Stimulated activated naive CD8-positive, alpha-beta T cell treated with anti-CD3 and anti-CD28 coated beads, Interleukin-15, amount 100 ng/mL, for 72 hours (primary cell): ENCODE results near the gene IL34.

ENCODE experiments used
- ATAC-seq: fragments of 150-1000 bp; cut with Tn5 transposase; 2 replicates; pipeline ENCODE4 v1.10.0; 2021; ENCODE audit warnings: mild to moderate bottlenecking, moderate library complexity
- DNase-seq, 2 donors: peaks; one replicate each; pipeline ENCODE4 v3.0.0; 2021 to 2022
- H3K27ac Mint-ChIP-seq, 2 donors: one replicate each; pipeline ENCODE4 v1.8.0; 2022; ENCODE audit warnings: mild to moderate bottlenecking in 2 of 2, mixed read lengths in 2 of 2, moderate library complexity in 2 of 2
- H3K27me3 Mint-ChIP-seq: one replicate; pipeline ENCODE4 v1.8.0; 2022; ENCODE audit warnings: mixed read lengths
- H3K4me1 Mint-ChIP-seq: one replicate; pipeline ENCODE4 v1.8.0; 2022; ENCODE audit warnings: mild to moderate bottlenecking, mixed read lengths
- H3K4me3 Mint-ChIP-seq, 2 donors: one replicate each; pipeline ENCODE4 v1.8.0; 2022; ENCODE audit warnings: mild to moderate bottlenecking in 2 of 2, mixed read lengths in 2 of 2, moderate library complexity in 1 of 2
- H3K9me3 Mint-ChIP-seq, 2 donors: one replicate each; pipeline ENCODE4 v1.8.0; 2022; ENCODE audit warnings: mixed read lengths in 2 of 2

IL34 gene

DNA sequence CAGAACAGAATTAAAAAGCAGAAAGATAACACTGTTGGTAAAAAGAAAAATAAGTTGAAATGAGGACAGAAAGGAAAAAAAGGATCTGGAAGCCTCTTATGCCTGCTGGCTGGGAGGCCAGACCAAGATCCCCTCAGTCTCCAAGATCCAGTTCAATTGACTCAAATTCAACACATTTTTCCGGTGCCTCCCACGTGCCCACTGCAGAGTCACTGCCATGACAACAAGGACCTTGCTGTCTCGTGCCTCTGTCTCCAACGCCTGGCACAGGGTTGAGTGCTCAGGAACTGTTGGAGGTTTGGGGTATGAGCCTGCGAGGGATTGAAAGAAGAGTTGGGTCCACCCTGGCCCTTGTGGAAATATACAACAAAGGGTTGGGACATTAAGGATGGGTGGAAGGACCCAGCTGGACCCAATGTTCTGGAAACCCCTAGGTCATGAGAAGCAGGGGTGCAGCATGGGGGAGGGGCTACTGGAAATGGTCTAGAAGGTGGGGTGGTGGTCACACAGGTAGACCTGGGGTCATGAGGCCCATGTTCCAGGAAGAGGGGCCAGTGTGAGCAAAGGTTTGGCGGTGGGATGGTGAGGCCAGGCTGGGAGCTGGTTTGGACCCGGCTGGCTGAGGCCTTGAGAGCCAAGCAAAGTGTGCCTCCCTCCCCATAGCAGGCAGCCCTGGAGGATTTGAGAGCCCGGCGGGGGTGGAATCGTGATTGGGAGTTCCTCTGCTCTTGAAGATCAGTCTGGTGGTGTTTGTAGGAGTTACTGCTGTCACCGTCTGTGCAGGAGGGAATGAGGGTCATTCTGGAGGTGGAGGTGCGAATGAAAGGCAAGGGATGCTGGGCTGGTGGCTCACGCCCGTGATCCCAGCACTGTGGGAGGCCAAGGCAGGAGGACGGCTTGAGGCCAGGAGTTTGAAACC lies 1.3 kb downstream of the IL34 start:
- H3K27me3 Mint-ChIP-seq = no peaks in the 10 kb centered on the region
- no peaks in the 10 kb centered on the region for H3K4me1 Mint-ChIP-seq
- H3K9me3 Mint-ChIP-seq = no peaks in the 10 kb centered on the region
- H3K4me3 Mint-ChIP-seq = no peak overlapping the region
- DNase-seq = no peak
- peak overlapping the region in 1 of 2 donors; percentile 37 for H3K27ac Mint-ChIP-seq
- ATAC-seq = no peak

GRCh38 chr16:70648606-70649005 lies 2.2 kb downstream of the IL34 start:
- Mint-ChIP-seq H3K4me1 (peaks cover 1% of the 10 kb centered on the region), H3K4me3 (no peak overlapping the region), H3K27ac (peak overlapping the region in 1 of 2 donors; percentile 7), H3K9me3 (no peaks in the 10 kb centered on the region), H3K27me3 (no peaks in the 10 kb centered on the region)
- ATAC-seq = no peak
- no peak for DNase-seq

GRCh38 chr16:70649300-70649699 lies 2.9 kb downstream of the IL34 start:
- ATAC-seq (no peak), DNase-seq (no peak)
- Mint-ChIP-seq H3K27me3 (no peaks in the 10 kb centered on the region), H3K27ac (no peak overlapping the region), H3K4me3 (no peak overlapping the region), H3K4me1 (peaks cover 6% of the 10 kb centered on the region), H3K9me3 (no peaks in the 10 kb centered on the region)

DNA sequence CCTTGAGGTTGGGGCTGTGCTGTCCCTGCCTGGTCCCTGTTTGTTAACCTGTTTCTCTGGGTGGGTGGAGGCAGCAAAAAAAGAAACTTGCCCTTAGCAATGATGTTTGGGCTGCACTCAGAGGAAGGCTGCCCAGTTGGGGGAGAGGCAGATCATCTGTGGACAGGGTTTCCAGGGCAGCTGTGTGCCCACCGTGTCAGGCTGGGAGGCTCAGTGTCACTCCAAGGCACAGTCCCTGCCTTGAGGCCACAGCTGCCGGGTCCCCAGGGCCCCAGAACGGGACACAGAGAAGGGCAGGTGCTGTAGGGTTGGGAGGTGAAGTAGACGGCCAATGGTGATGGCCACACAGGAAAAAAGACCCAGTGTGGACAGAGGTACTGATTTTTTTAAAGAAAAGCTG lies 3.9 kb downstream of the IL34 start:
- Mint-ChIP-seq H3K4me1 (peaks cover 6% of the 10 kb centered on the region), H3K9me3 (no peaks in the 10 kb centered on the region), H3K27ac (no peak overlapping the region), H3K4me3 (no peak overlapping the region), H3K27me3 (no peaks in the 10 kb centered on the region)
- no peak for DNase-seq
- ATAC-seq = no peak

GRCh38 chr16:70651524-70651923 lies 5.2 kb downstream of the IL34 start:
- ATAC-seq = no peak
- H3K27ac Mint-ChIP-seq = peak overlapping the region in 1 of 2 donors; percentile 93
- H3K9me3 Mint-ChIP-seq = no peaks in the 10 kb centered on the region
- no peak for DNase-seq
- H3K4me1 Mint-ChIP-seq = peaks cover 6% of the 10 kb centered on the region
- no peaks in the 10 kb centered on the region for H3K27me3 Mint-ChIP-seq
- H3K4me3 Mint-ChIP-seq = no peak overlapping the region

DNA sequence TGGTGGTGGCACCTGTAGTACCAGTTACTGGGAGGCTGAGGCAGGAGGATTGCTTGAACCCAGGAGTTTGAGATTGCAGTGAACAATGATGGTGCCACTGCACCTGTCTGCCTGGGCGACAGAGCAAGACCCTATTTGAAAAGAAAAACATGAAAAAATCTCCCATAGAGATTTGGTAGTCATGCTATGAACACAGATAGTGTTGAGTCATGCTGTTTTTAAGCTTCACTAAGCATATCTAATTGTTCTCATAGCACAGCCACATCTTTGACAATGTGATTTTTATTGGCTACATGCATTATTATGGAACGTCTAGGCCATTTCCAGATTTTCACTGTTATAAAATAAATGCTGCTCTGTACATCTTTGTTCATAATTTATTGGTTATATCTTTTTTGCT lies 6.0 kb downstream of the IL34 start:
- Mint-ChIP-seq H3K27me3 (no peaks in the 10 kb centered on the region), H3K27ac (no peak overlapping the region)

GRCh38 chr16:70653406-70653805 lies 7.0 kb downstream of the IL34 start:
- H3K9me3 Mint-ChIP-seq = no peaks in the 10 kb centered on the region
- no peak for DNase-seq
- H3K27ac Mint-ChIP-seq = no peak overlapping the region
- no peak overlapping the region for H3K4me3 Mint-ChIP-seq
- no peak for ATAC-seq
- no peaks in the 10 kb centered on the region for H3K27me3 Mint-ChIP-seq
- H3K4me1 Mint-ChIP-seq = peaks cover 6% of the 10 kb centered on the region

More for the DNA sequence above, 6.0 kb downstream of the IL34 start:
- no peak for DNase-seq
- Mint-ChIP-seq H3K9me3 (no peaks in the 10 kb centered on the region), H3K4me3 (no peak overlapping the region), H3K4me1 (peaks cover 6% of the 10 kb centered on the region)
- no peak for ATAC-seq

DNA sequence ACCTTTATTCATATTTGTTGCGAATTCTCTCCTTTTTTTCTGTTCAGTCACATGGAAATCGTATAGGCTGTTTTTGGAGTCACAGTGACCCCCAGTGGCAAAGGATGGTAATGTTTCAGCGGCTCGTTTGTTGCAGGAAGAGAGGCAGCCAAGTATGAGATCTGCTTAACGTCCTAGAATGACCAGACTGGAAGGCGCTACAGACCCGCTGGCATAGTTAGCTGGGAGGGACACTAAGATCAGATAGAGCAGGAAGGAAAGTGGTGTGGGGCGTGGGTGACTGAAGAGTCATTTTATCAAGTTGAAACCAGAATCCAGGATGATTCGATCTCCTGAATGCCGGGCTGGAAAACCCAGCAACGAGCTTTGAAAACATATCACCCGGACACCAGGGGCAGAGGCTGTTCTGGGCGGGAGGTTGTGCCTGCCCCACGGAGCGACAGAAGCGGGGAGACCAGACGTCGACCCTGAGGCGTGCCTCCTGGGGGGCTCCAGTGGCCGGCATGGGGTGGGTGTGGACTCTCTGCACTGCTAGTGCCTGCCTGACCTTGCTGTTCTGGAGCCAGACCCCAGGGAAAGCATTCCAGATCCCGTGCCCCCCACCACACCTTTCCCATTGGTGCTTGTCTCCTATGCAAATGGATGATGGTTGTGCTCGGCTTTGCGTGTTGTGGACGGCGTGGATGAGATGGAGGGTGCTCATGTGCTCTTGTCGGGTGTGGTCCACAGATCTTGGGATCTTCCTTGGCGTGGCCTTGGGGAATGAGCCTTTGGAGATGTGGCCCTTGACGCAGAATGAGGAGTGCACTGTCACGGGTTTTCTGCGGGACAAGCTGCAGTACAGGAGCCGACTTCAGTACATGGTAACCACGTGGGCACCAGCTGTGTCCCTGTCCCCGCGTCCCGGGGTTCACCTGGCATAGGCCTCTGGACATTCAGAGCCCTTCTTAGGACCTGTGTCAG lies 7.7 kb downstream of the IL34 start:
- H3K9me3 Mint-ChIP-seq = no peaks in the 10 kb centered on the region
- H3K27me3 Mint-ChIP-seq = no peaks in the 10 kb centered on the region
- peaks cover 6% of the 10 kb centered on the region for H3K4me1 Mint-ChIP-seq
- peak overlapping the region; percentile 53 to 62 for H3K4me3 Mint-ChIP-seq
- H3K27ac Mint-ChIP-seq = peak overlapping the region; percentile 4 to 88
- ATAC-seq (peak; percentile 78), DNase-seq (peak; percentile 82)

DNA sequence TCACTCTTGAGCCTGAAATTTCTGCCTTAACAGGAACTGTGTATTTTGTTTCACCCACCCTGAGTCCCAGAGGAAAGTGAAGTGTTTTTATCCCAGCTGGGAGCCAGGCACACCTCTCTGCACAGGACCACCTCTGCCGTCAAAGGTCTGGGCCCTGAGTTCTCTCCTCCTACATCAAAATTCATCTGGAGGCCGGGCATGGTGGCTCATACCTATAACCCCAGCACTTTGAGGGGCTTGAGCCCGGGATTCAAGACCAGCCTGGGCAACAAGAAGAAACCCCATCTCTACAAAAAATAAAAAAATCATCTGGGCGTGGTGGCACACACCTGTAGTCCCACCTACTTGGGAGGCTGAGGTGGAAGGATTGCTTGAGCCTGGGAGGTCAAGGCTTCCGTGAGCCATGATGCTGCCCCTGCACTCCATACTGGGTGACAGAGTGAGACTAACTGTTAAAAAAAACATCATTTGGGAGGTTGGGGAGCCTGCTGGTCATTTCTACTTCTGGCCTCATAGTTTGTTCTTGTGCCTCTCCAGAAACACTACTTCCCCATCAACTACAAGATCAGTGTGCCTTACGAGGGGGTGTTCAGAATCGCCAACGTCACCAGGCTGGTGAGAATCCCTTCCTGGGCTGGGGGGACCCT lies 9.8 kb downstream of the IL34 start:
- DNase-seq = no peak
- Mint-ChIP-seq H3K4me3 (no peak overlapping the region), H3K27me3 (no peaks in the 10 kb centered on the region), H3K27ac (no peak overlapping the region), H3K4me1 (peaks cover 11% of the 10 kb centered on the region), H3K9me3 (no peaks in the 10 kb centered on the region)
- no peak for ATAC-seq

DNA sequence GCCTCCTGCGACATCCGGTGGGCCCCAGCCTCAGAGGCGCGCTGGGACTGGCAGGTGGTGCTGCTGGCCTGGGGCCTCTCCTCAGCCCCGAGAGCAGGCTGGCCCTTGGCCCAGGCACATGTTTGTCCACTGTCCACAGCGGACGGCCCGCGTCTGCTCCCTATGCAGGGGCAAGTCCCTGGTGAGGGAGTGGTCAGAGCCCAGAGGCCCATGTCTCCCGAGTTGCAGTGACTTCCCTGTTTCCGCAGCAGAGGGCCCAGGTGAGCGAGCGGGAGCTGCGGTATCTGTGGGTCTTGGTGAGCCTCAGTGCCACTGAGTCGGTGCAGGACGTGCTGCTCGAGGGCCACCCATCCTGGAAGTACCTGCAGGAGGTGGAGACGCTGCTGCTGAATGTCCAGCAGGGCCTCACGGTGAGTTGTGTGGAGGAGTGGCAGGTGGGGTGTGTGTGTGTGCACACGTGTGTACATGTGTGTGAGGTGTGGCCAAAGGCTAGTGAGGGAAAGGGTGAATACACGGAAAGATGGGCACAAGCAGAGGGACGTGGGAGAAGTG lies 10.4 kb downstream of the IL34 start:
- ATAC-seq = no peak
- Mint-ChIP-seq H3K27me3 (no peaks in the 10 kb centered on the region), H3K4me1 (peaks cover 11% of the 10 kb centered on the region), H3K4me3 (no peak overlapping the region), H3K27ac (peak overlapping the region in 1 of 2 donors; percentile 86), H3K9me3 (no peaks in the 10 kb centered on the region)
- DNase-seq = no peak

GRCh38 chr16:70657956-70658355 lies 11.6 kb downstream of the IL34 start:
- no peak for ATAC-seq
- no peaks in the 10 kb centered on the region for H3K27me3 Mint-ChIP-seq
- H3K9me3 Mint-ChIP-seq = no peaks in the 10 kb centered on the region
- DNase-seq = no peak
- H3K4me3 Mint-ChIP-seq = no peak overlapping the region
- peaks cover 17% of the 10 kb centered on the region for H3K4me1 Mint-ChIP-seq
- H3K27ac Mint-ChIP-seq = no peak overlapping the region

DNA sequence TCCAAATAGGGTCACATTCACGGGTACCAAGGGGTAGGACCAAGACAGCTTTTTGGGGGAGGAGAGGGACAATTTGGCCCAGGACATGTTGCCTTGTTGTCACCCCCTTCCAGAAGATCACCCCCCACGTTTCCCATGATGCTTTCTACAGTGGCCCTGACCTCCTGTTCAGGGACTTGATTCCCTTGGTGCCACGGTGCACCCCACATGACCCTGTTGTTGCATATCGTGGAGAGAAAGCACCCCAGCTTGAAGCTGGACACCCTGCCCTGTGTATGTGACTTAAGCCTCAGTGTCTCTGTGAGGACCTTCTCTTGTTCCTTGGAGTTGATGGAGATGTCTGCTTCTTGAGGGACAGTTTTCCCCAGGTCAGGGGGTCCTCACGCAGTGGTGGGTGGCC lies 12.6 kb downstream of the IL34 start:
- Mint-ChIP-seq H3K27ac (no peak overlapping the region), H3K4me1 (peaks cover 13% of the 10 kb centered on the region), H3K9me3 (no peaks in the 10 kb centered on the region), H3K4me3 (no peak overlapping the region), H3K27me3 (no peaks in the 10 kb centered on the region)
- ATAC-seq = no peak
- no peak for DNase-seq

DNA sequence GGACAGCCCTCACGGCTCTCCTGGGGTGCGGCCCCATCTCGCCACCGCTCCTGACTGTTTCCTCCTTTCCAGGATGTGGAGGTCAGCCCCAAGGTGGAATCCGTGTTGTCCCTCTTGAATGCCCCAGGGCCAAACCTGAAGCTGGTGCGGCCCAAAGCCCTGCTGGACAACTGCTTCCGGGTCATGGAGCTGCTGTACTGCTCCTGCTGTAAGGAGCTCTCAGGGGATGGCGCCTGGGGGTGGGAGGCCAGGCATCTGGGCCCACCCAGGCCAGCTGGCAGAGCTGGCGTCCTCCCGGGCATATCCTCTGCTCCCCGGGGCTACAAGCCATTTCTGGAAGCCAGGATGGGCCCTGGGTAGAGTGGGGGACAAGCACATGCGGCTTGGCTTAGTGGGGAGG lies 13.2 kb downstream of the IL34 start:
- DNase-seq (no peak), ATAC-seq (no peak)
- peaks cover 11% of the 10 kb centered on the region for H3K4me1 Mint-ChIP-seq
- no peaks in the 10 kb centered on the region for H3K27me3 Mint-ChIP-seq
- H3K9me3 Mint-ChIP-seq = no peaks in the 10 kb centered on the region
- H3K4me3 Mint-ChIP-seq = no peak overlapping the region
- H3K27ac Mint-ChIP-seq = no peak overlapping the region

DNA sequence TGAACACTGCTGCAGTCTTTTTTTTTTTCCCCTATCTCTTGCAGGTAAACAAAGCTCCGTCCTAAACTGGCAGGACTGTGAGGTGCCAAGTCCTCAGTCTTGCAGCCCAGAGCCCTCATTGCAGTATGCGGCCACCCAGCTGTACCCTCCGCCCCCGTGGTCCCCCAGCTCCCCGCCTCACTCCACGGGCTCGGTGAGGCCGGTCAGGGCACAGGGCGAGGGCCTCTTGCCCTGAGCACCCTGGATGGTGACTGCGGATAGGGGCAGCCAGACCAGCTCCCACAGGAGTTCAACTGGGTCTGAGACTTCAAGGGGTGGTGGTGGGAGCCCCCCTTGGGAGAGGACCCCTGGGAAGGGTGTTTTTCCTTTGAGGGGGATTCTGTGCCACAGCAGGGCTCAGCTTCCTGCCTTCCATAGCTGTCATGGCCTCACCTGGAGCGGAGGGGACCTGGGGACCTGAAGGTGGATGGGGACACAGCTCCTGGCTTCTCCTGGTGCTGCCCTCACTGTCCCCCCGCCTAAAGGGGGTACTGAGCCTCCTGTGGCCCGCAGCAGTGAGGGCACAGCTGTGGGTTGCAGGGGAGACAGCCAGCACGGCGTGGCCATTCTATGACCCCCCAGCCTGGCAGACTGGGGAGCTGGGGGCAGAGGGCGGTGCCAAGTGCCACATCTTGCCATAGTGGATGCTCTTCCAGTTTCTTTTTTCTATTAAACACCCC lies 13.8 kb downstream of the IL34 start:
- Mint-ChIP-seq H3K9me3 (no peaks in the 10 kb centered on the region), H3K4me3 (no peak overlapping the region), H3K27ac (no peak overlapping the region), H3K27me3 (no peaks in the 10 kb centered on the region), H3K4me1 (peaks cover 11% of the 10 kb centered on the region)
- DNase-seq (no peak), ATAC-seq (no peak)
